ENCODE data around the gene AK3. TPM values are rescaled to one million over a fixed set of nuclear protein-coding genes. Genes with fewer than 3 reads are reported as not detected.

The AK3 gene
- total RNA-seq, 1 experiment from 2014 or later: 41.5 TPM

DNA sequence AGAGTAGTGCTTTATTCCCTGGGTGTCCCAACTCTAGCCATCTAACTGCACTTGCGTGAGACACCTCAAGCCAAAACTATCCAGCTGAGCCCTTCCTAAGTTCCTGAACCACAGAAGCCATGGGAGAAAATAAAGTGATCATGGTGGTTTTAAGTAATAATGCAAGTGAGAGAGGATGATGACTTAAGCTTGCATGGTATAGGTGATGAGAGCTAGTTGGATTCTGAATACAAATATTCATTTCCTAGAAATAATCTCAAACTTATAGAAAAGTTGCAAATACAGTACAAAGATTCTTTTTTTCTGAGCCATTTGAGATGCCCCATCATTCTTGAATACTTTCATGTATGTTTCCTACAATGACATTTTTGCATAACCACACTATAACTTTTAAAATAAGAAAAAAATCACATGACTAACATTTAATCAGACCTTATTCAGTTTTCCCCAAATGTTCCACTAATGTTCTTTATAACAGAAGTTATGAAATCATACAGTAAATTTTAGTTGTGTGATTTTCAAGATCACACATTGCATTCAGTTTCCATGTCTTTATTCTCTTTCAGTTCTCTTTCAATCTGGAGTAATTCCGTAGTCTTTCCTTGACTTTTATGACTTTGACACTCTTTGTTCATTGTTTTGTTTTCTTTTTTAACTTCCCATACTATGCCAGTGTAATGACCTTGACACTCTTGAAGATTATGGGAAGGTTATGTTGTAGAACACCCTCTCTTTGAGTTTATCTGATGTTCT, 5.5 kb upstream of the AK3 start:
- no peaks in the 10 kb centered on the region for H3K27me3 Mint-ChIP-seq (ENCODE audit: low read depth)
- H3K4me1 Mint-ChIP-seq: peaks cover 18 to 20% of the 10 kb centered on the region in 2 experiments
- no peak overlapping the region for H3T11ph ChIP-seq (ENCODE audit: low read length)
- H4K20me1 ChIP-seq (ENCODE audit: control insufficient read depth, insufficient read depth, insufficient read length): no peaks in the 10 kb centered on the region
- no peak overlapping the region for H3K56ac ChIP-seq (ENCODE audit: insufficient read length, low read depth, low read length)
- peaks cover 4% of the 10 kb centered on the region for H3K23me2 ChIP-seq (ENCODE audit: insufficient read length, low read depth, low read length, poor library complexity, severe bottlenecking)
- H3K79me1 ChIP-seq (ENCODE audit: insufficient read depth, low read depth, low read length, poor library complexity, severe bottlenecking): no peaks in the 10 kb centered on the region
- no peaks in the 10 kb centered on the region for H3K27me3 ChIP-seq (ENCODE audit: insufficient read depth, low read length)
- peaks cover 5% of the 10 kb centered on the region; the same call in 1 of the 2 replicates for H3K4me1 ChIP-seq (ENCODE audit: insufficient read depth, low read length)
- H3K9me3 Mint-ChIP-seq: peaks cover 4% of the 10 kb centered on the region in 2 experiments; a peak in 3 of 5 replicates
- H2BK20ac ChIP-seq (ENCODE audit: low read depth, low read length, poor library complexity, severe bottlenecking): no peak overlapping the region
- no peak overlapping the region for H3K4me3 Mint-ChIP-seq
- H3K18ac ChIP-seq (ENCODE audit: insufficient read length, low read depth, low read length): no peak overlapping the region
- no peak overlapping the region for H2BK120ac ChIP-seq (ENCODE audit: low read depth, low read length, poor library complexity, severe bottlenecking)
- no peak overlapping the region for H3K4ac ChIP-seq (ENCODE audit: low read depth, low read length)
- no peak overlapping the region for H2AK5ac ChIP-seq (ENCODE audit: insufficient read length, low read length)
- H2AFZ ChIP-seq (ENCODE audit: low read length): no peak overlapping the region
- H2BK5ac ChIP-seq (ENCODE audit: insufficient read length, low read length): no peak overlapping the region
- no peak overlapping the region for H3K4me2 ChIP-seq (ENCODE audit: insufficient read depth, insufficient read length, low read length)
- no peak overlapping the region for H2BK15ac ChIP-seq (ENCODE audit: low read depth, low read length)
- peaks cover 0 to 3% (median 0%) of the 10 kb centered on the region in 3 experiments; a peak in 2 of 7 replicates for H3K36me3 Mint-ChIP-seq (ENCODE audit: insufficient read depth in 1 of 3, low read depth in 3 of 3)
- H4K8ac ChIP-seq (replicated peaks; ENCODE audit: insufficient read length, low read depth, low read length): no peak overlapping the region
- no peak overlapping the region for H2BK12ac ChIP-seq (ENCODE audit: insufficient read length, low read depth, low read length)
- no peak overlapping the region for H4K91ac ChIP-seq (ENCODE audit: insufficient read length, low read depth, low read length)
- no peaks in the 10 kb centered on the region for H3K9me3 ChIP-seq (ENCODE audit: control insufficient read depth, low read depth, low read length)
- no peak for DNase-seq
- H3K27ac ChIP-seq (ENCODE audit: insufficient read length, low read depth, low read length): no peak overlapping the region
- no peaks in the 10 kb centered on the region for H3K79me2 ChIP-seq (ENCODE audit: insufficient read depth, low read length)
- H3K23ac ChIP-seq (ENCODE audit: insufficient read length, low read depth, low read length): no peak overlapping the region
- TF ChIP-seq, protein P1, sequence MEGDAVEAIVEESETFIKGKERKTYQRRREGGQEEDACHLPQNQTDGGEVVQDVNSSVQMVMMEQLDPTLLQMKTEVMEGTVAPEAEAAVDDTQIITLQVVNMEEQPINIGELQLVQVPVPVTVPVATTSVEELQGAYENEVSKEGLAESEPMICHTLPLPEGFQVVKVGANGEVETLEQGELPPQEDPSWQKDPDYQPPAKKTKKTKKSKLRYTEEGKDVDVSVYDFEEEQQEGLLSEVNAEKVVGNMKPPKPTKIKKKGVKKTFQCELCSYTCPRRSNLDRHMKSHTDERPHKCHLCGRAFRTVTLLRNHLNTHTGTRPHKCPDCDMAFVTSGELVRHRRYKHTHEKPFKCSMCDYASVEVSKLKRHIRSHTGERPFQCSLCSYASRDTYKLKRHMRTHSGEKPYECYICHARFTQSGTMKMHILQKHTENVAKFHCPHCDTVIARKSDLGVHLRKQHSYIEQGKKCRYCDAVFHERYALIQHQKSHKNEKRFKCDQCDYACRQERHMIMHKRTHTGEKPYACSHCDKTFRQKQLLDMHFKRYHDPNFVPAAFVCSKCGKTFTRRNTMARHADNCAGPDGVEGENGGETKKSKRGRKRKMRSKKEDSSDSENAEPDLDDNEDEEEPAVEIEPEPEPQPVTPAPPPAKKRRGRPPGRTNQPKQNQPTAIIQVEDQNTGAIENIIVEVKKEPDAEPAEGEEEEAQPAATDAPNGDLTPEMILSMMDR (conservative IDR thresholded peaks at IDR 0.05): no peak
- no peak overlapping the region for H3K9ac ChIP-seq (ENCODE audit: extremely low read depth, insufficient read length, low read length)
- WGBS (ENCODE audit: extremely low coverage, insufficient read length, low lambda C conversion rate): no CpG with 5 or more reads among the region's 2 CpGs
- no peak overlapping the region for H3K14ac ChIP-seq (ENCODE audit: insufficient read depth, low read length)
- H4K5ac ChIP-seq (ENCODE audit: insufficient read length, low read depth, low read length): no peak overlapping the region
- H3K27ac Mint-ChIP-seq: no peak overlapping the region
